ENCODE measurements around the gene SLBP. TPM values are rescaled to one million over a fixed set of nuclear protein-coding genes. Genes with fewer than 3 reads are reported as not detected.

SLBP gene
- total RNA-seq, 1 donor from 2014 or later, result 62.9 TPM

DNA sequence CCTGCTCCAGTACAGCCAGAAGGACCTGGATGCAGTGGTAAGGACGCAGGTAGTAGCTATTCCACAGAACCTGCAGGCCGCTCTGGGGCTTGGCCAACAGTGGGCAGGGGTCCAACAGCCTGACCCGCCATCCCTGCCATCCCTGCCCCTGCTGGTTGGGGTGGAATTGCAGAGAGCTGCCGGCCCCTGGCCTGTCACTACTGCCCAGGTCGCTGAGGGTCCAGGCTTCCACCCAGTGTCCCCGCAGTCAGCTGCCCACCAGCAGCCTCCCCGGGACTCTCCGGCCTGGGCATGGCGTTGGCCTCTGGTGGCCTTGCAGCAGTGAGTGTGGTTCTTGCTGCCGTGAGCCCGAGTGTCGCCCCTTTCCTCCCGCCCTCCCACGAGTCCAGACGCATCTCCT lies 25.5 kb upstream of the SLBP start:
- DNase-seq (ENCODE audit: low read depth) (no peak), FAIRE-seq (no peak)
- Histone ChIP-seq H3K36me3 (ENCODE audit: control insufficient read depth, insufficient read depth, low read length) (peaks cover 18% of the 10 kb centered on the region), H3K4me3 (ENCODE audit: low read depth, low read length) (no peak overlapping the region), H3K27me3 (ENCODE audit: control insufficient read depth, insufficient read depth, low read length) (no peaks in the 10 kb centered on the region)
- TF ChIP-seq, protein P1, sequence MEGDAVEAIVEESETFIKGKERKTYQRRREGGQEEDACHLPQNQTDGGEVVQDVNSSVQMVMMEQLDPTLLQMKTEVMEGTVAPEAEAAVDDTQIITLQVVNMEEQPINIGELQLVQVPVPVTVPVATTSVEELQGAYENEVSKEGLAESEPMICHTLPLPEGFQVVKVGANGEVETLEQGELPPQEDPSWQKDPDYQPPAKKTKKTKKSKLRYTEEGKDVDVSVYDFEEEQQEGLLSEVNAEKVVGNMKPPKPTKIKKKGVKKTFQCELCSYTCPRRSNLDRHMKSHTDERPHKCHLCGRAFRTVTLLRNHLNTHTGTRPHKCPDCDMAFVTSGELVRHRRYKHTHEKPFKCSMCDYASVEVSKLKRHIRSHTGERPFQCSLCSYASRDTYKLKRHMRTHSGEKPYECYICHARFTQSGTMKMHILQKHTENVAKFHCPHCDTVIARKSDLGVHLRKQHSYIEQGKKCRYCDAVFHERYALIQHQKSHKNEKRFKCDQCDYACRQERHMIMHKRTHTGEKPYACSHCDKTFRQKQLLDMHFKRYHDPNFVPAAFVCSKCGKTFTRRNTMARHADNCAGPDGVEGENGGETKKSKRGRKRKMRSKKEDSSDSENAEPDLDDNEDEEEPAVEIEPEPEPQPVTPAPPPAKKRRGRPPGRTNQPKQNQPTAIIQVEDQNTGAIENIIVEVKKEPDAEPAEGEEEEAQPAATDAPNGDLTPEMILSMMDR (IDR thresholded peaks at IDR 0.05; ENCODE audit: insufficient read depth, low read length, severe bottlenecking), result no peak

DNA sequence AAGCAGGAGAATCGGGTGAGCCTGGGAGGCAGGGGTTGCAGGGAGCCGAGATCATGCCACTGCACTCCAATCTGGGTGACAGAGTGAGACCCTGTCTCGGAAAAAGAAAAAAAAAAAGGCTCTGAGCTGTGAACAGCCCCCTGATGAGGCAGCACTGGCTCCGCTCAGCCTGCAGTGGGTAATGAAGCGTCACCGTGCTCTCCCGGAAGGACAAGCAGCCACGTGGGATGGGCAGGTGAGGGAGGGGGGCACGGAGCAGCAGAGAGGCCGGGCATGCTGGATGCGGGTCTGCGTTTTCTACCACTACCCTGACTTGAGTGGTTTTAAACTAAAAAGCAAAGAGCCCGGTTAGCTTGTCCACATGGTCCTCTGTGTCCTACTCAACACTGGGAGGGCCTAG lies 24.7 kb upstream of the SLBP start:
- TF ChIP-seq, protein P1 (IDR thresholded peaks at IDR 0.05; ENCODE audit: insufficient read depth, low read length, severe bottlenecking), result no peak
- no peaks in the 10 kb centered on the region for H3K27me3 ChIP-seq (ENCODE audit: control insufficient read depth, insufficient read depth, low read length)
- DNase-seq (ENCODE audit: low read depth), result no peak
- no peak for FAIRE-seq
- H3K4me3 ChIP-seq (ENCODE audit: low read depth, low read length), result no peak overlapping the region
- peaks cover 20% of the 10 kb centered on the region for H3K36me3 ChIP-seq (ENCODE audit: control insufficient read depth, insufficient read depth, low read length)

DNA sequence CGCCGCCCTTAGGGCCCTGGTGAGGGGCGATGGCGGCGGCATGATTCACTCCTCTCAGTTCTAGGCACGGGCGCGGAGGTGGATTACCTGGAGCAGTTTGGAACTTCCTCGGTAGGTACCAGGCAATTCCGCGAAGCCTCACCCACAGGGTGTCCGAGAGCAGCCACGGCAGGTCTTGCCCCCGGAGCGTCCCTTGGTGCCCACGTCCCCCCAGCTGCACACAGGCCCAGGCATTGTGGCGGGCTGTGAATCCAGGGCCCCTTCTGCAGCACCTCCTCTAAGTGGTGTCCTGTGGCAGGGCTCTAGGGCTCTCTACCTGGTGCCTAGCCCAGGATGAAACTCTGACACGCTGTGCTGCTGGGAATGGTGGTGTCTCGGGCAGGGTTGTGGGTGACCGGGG lies 23.1 kb upstream of the SLBP start:
- no peaks in the 10 kb centered on the region for H3K27me3 ChIP-seq (ENCODE audit: control insufficient read depth, insufficient read depth, low read length)
- H3K36me3 ChIP-seq (ENCODE audit: control insufficient read depth, insufficient read depth, low read length), result peaks cover 20% of the 10 kb centered on the region
- DNase-seq (ENCODE audit: low read depth) (no peak), FAIRE-seq (no peak)
- TF ChIP-seq, protein P1 (IDR thresholded peaks at IDR 0.05; ENCODE audit: insufficient read depth, low read length, severe bottlenecking), result no peak
- H3K4me3 ChIP-seq (ENCODE audit: low read depth, low read length), result no peak overlapping the region

DNA sequence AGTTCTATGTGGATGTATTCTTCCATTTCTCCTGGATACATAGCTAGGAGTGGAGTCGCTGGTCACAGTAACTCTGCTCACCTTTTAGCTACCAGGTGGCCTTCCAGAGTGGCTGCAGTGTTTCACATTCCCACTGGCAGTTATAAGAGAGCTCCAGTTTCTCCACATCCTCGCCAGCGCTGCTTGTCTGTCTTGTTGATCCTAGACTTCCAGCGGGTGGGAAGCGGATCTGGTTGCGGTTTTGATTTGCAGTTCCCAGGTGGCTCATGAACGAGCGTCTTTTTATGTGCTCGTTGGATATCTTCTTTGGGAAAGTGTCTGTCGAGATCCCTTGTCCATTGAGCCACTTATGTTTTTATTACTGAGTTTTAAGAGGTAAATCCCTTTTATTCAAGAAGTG lies 20.8 kb upstream of the SLBP start:
- FAIRE-seq, result no peak
- TF ChIP-seq, protein P1 (IDR thresholded peaks at IDR 0.05; ENCODE audit: insufficient read depth, low read length, severe bottlenecking), result no peak
- Histone ChIP-seq H3K27me3 (ENCODE audit: control insufficient read depth, insufficient read depth, low read length) (no peaks in the 10 kb centered on the region), H3K4me3 (ENCODE audit: low read depth, low read length) (no peak overlapping the region), H3K36me3 (ENCODE audit: control insufficient read depth, insufficient read depth, low read length) (peaks cover 19% of the 10 kb centered on the region)
- DNase-seq (ENCODE audit: low read depth), result no peak

DNA sequence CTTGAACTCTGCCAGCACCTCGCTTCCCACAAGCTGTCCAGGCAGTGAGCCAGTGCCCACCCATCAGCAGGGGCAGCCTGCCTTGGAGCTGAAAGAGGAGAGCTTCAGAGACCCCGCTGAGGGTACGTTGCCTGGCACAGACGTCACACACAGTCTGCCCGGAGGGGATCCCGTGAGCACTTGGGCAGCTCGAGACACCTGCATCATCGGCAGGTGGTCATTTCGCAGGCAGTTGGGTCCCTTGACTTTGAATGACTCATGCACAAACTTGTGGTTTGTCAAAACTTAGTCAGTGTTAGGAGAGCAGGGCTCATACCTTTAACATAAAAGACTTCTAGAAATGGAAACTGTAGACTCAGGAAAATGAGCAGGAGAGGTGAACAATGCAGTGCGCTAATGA lies 19.1 kb upstream of the SLBP start:
- TF ChIP-seq, protein P1 (IDR thresholded peaks at IDR 0.05; ENCODE audit: insufficient read depth, low read length, severe bottlenecking), result no peak
- DNase-seq (ENCODE audit: low read depth) (peak; percentile 86), FAIRE-seq (no peak)
- Histone ChIP-seq H3K4me3 (ENCODE audit: low read depth, low read length) (no peak overlapping the region), H3K36me3 (ENCODE audit: control insufficient read depth, insufficient read depth, low read length) (peaks cover 10% of the 10 kb centered on the region), H3K27me3 (ENCODE audit: control insufficient read depth, insufficient read depth, low read length) (no peaks in the 10 kb centered on the region)

DNA sequence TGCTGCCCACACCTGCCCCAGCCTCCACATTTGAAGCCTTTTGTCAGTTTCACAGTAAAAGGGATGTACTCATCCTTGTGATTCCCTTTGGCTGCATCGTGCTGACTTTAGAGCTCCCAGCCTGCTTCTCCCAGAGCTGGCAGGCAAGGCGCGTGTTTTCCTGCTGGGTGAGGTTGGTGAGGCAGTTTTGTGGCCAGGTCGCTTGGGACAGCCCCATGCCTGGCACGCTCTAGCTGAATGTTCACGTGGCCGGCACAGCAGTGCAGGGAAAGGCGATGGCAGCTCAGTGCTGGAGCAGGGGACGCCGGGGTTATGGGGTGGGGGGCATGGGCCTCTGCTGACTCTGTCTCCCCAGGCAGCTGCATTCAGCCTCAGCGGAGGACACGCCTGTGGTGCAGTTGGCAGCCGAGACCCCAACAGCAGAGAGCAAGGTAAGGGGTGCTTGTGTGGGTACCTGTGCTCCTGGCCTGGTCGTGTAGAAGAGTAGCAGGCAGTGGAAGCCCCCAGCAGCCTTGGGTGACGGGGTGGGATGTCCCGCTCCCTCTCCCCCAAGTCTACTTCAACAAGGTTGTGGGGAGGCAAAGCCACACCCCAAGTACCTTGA lies 18.5 kb upstream of the SLBP start:
- no peak overlapping the region for H3K4me3 ChIP-seq (ENCODE audit: low read depth, low read length)
- TF ChIP-seq, protein P1 (IDR thresholded peaks at IDR 0.05; ENCODE audit: insufficient read depth, low read length, severe bottlenecking), result no peak
- FAIRE-seq (peak; percentile 23), DNase-seq (ENCODE audit: low read depth) (no peak)
- peaks cover 9% of the 10 kb centered on the region for H3K36me3 ChIP-seq (ENCODE audit: control insufficient read depth, insufficient read depth, low read length)
- no peaks in the 10 kb centered on the region for H3K27me3 ChIP-seq (ENCODE audit: control insufficient read depth, insufficient read depth, low read length)
